GM12874 (cell line): ENCODE results near the gene CAPN15.

ENCODE experiments used
- CTCF ChIP-seq: IDR thresholded peaks from 2 replicates; pipeline ENCODE4 v1.5.1; 2011; ENCODE audit warnings: low read depth, mild to moderate bottlenecking, control low read depth, low read length, moderate library complexity; ENCODE audit not compliant: insufficient read depth

CAPN15 gene

GRCh38 chr16:548586-548985 is 21.1 kb downstream of the CAPN15 start:
- no peak for TF ChIP-seq CTCF

- 0 out of 2 replicates have a peak, but pooled peaks have one; percentile 6 for TF ChIP-seq CTCF
These were observed 22.2 kb downstream of the CAPN15 start for GRCh38 chr16:549544-550263.

GRCh38 chr16:551210-551609 is 23.7 kb downstream of the CAPN15 start:
- no peak for TF ChIP-seq CTCF

GRCh38 chr16:552171-552570 is 24.7 kb downstream of the CAPN15 start:
- no peak for TF ChIP-seq CTCF

GRCh38 chr16:553601-554296 is 26.2 kb downstream of the CAPN15 start:
- TF ChIP-seq CTCF, result no peak

- no peak for TF ChIP-seq CTCF
These were observed 26.7 kb downstream of the CAPN15 start for GRCh38 chr16:554297-554621.

GRCh38 chr16:554640-555365 is 27.3 kb downstream of the CAPN15 start:
- no peak for TF ChIP-seq CTCF
